ENCODE measurements around the gene MCTP2. TPM values are rescaled to one million over a fixed set of nuclear protein-coding genes. Genes with fewer than 3 reads are reported as not detected.

MCTP2 gene
- total and polyA plus RNA-seq, 2 experiments from 2014 or later = 8.1 to 23.3 TPM

DNA sequence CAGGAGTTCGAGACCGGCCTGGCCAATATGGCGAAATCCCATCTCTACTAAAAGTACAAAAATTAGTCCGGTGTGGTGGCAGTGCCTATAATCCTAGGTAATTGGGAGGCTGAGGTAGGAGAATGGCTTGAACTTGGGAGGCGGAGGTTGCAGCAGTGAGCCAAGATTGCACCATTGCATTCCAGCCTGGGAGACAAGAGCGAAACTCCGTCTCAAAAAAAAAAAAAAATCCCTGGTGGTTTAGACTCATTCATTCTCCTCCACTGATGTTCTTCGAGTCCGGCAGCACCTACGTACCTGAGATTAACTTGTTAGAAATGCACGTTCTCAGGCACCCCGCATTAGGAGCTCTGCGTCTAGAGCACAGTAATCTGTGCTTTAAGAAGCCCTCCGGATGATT is 3.7 kb downstream of the MCTP2 start:
- Histone ChIP-seq H2AFZ (no peak overlapping the region), H3K4me3 (no peak overlapping the region), H3K27ac (no peak overlapping the region), H3K36me3 (replicated peaks; ENCODE audit: insufficient read depth, low read depth) (no peaks in the 10 kb centered on the region), H3K4me2 (no peak overlapping the region), H3K27me3 (no peaks in the 10 kb centered on the region), H3K9me3 (ENCODE audit: low read depth) (no peaks in the 10 kb centered on the region), H3K9me2 (replicated peaks; ENCODE audit: insufficient read depth) (no peaks in the 10 kb centered on the region), H3K79me2 (peaks cover 50% of the 10 kb centered on the region), H3K4me1 (ENCODE audit: insufficient read depth) (peaks cover 3% of the 10 kb centered on the region), H4K20me1 (ENCODE audit: insufficient read depth, poor library complexity, severe bottlenecking) (no peaks in the 10 kb centered on the region)
- no peak for DNase-seq (ENCODE audit: low spot score)
- WGBS (ENCODE audit: low lambda C conversion rate, missing lambda C conversion rate) = 94% methylated on average over 14 of the region's 14 CpGs
- TF ChIP-seq, protein P1, sequence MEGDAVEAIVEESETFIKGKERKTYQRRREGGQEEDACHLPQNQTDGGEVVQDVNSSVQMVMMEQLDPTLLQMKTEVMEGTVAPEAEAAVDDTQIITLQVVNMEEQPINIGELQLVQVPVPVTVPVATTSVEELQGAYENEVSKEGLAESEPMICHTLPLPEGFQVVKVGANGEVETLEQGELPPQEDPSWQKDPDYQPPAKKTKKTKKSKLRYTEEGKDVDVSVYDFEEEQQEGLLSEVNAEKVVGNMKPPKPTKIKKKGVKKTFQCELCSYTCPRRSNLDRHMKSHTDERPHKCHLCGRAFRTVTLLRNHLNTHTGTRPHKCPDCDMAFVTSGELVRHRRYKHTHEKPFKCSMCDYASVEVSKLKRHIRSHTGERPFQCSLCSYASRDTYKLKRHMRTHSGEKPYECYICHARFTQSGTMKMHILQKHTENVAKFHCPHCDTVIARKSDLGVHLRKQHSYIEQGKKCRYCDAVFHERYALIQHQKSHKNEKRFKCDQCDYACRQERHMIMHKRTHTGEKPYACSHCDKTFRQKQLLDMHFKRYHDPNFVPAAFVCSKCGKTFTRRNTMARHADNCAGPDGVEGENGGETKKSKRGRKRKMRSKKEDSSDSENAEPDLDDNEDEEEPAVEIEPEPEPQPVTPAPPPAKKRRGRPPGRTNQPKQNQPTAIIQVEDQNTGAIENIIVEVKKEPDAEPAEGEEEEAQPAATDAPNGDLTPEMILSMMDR (IDR thresholded peaks at IDR 0.05; ENCODE audit: poor library complexity) = no peak
- TF ChIP-seq EZH2 (IDR thresholded peaks at IDR 0.05; ENCODE audit: borderline replicate concordance) = no peak
- no peak for TF ChIP-seq EZH2phosphoT487 (IDR thresholded peaks at IDR 0.05; ENCODE audit: low read depth, severe bottlenecking, unreplicated experiment)

DNA sequence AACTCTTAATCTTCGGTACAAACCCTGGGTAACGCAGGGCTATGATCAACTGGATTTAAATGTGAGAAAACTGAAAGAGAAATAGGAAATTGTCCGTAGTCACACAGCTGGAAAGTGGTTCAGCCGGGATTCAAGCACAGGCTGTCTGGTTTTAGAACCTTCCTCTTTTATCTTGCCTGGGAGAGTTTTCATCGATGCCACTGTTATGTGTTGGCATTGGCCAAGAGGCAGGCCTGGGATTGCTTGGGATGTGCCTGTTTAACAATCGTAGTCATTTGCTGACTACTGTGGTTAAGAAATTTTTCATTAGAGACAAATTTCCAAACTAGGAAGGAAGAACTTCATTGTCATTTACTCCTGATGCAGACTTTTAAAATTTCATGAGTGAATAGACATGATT is 4.3 kb downstream of the MCTP2 start:
- Histone ChIP-seq H3K9me2 (replicated peaks; ENCODE audit: insufficient read depth) (no peaks in the 10 kb centered on the region), H2AFZ (no peak overlapping the region), H3K36me3 (replicated peaks; ENCODE audit: insufficient read depth, low read depth) (no peaks in the 10 kb centered on the region), H3K27ac (no peak overlapping the region), H3K4me1 (ENCODE audit: insufficient read depth) (peaks cover 5% of the 10 kb centered on the region), H3K4me2 (no peak overlapping the region), H4K20me1 (ENCODE audit: insufficient read depth, poor library complexity, severe bottlenecking) (no peaks in the 10 kb centered on the region), H3K79me2 (peaks cover 50% of the 10 kb centered on the region), H3K27me3 (no peaks in the 10 kb centered on the region), H3K4me3 (no peak overlapping the region), H3K9me3 (ENCODE audit: low read depth) (no peaks in the 10 kb centered on the region)
- TF ChIP-seq EZH2 (IDR thresholded peaks at IDR 0.05; ENCODE audit: borderline replicate concordance) (no peak), EZH2phosphoT487 (IDR thresholded peaks at IDR 0.05; ENCODE audit: low read depth, severe bottlenecking, unreplicated experiment) (no peak)
- TF ChIP-seq, protein P1 (IDR thresholded peaks at IDR 0.05; ENCODE audit: poor library complexity) = no peak
- no peak for DNase-seq (ENCODE audit: low spot score)
- WGBS (ENCODE audit: low lambda C conversion rate, missing lambda C conversion rate) = 87% methylated on average over 6 of the region's 6 CpGs

DNA sequence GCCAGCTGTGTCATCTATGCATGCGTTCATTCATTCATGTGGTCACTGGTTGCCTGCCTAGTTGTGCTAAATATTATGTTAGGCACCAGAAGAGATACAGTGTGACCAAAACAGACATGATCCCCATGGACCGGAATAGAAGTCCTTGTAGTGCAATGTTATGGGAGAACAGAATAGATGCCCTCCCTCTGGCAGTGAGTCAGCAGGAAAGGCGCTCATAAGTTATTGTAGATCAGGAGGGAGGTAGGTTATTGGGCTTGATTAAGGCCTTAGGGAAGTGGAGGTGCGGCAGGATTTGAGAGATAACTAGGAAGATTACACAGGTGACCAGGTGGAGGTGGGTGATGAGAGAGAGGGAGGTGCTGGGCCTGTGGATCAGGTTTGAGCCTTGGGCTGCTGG is 5.2 kb downstream of the MCTP2 start:
- Histone ChIP-seq H3K27ac (no peak overlapping the region), H3K36me3 (replicated peaks; ENCODE audit: insufficient read depth, low read depth) (no peaks in the 10 kb centered on the region), H3K9me2 (replicated peaks; ENCODE audit: insufficient read depth) (no peaks in the 10 kb centered on the region), H2AFZ (no peak overlapping the region), H3K9me3 (ENCODE audit: low read depth) (no peaks in the 10 kb centered on the region), H3K79me2 (peaks cover 56% of the 10 kb centered on the region), H3K27me3 (no peaks in the 10 kb centered on the region), H3K4me3 (no peak overlapping the region), H3K4me1 (ENCODE audit: insufficient read depth) (peaks cover 8% of the 10 kb centered on the region), H4K20me1 (ENCODE audit: insufficient read depth, poor library complexity, severe bottlenecking) (no peaks in the 10 kb centered on the region), H3K4me2 (no peak overlapping the region)
- DNase-seq (ENCODE audit: low spot score) = no peak
- 93% methylated on average over 4 of the region's 4 CpGs for WGBS (ENCODE audit: low lambda C conversion rate, missing lambda C conversion rate)
- TF ChIP-seq EZH2phosphoT487 (IDR thresholded peaks at IDR 0.05; ENCODE audit: low read depth, severe bottlenecking, unreplicated experiment) (no peak), EZH2 (IDR thresholded peaks at IDR 0.05; ENCODE audit: borderline replicate concordance) (no peak)
- TF ChIP-seq, protein P1 (IDR thresholded peaks at IDR 0.05; ENCODE audit: poor library complexity) = no peak

DNA sequence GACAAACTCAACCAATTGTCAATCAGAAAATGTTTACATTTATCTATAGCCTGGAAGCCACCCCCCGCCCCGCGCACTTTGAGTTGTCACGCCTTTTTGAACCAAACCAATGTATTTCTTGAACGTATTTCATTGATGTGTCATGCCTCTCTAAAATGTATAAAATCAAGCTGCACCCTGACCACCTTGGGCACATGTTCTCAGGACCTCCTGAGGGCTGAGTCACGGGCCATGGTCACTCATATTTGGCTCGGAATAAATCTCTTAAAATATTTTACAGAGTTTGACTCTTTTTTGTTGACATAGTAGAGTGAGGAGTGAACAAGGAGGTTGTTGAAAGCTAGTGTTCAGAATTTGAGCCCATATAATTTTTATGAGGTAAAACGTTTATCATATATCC is 6.5 kb downstream of the MCTP2 start:
- TF ChIP-seq EZH2 (IDR thresholded peaks at IDR 0.05; ENCODE audit: borderline replicate concordance) (no peak), EZH2phosphoT487 (IDR thresholded peaks at IDR 0.05; ENCODE audit: low read depth, severe bottlenecking, unreplicated experiment) (no peak)
- TF ChIP-seq, protein P1 (IDR thresholded peaks at IDR 0.05; ENCODE audit: poor library complexity) = no peak
- no peaks in the 10 kb centered on the region for H3K36me3 ChIP-seq (replicated peaks; ENCODE audit: insufficient read depth, low read depth)
- H2AFZ ChIP-seq = no peak overlapping the region
- no peak overlapping the region for H3K4me2 ChIP-seq
- H3K4me1 ChIP-seq (ENCODE audit: insufficient read depth) = peaks cover 8% of the 10 kb centered on the region
- no peaks in the 10 kb centered on the region for H3K27me3 ChIP-seq
- H3K79me2 ChIP-seq = peaks cover 58% of the 10 kb centered on the region
- no peaks in the 10 kb centered on the region for H4K20me1 ChIP-seq (ENCODE audit: insufficient read depth, poor library complexity, severe bottlenecking)
- no peaks in the 10 kb centered on the region for H3K9me3 ChIP-seq (ENCODE audit: low read depth)
- H3K4me3 ChIP-seq = no peak overlapping the region
- H3K27ac ChIP-seq = no peak overlapping the region
- H3K9me2 ChIP-seq (replicated peaks; ENCODE audit: insufficient read depth) = no peaks in the 10 kb centered on the region
- WGBS (ENCODE audit: low lambda C conversion rate, missing lambda C conversion rate) = 83% methylated on average over 8 of the region's 8 CpGs
- DNase-seq (ENCODE audit: low spot score) = no peak
